Epithelial cell of prostate (primary cell): ENCODE data around the gene NEURL1B.
"Not testable (repeated sequence)": the region's sequence is repeated elsewhere in the genome, so short reads cannot be mapped to it uniquely, and the experiment has no call there.

Experiments
- DNase-seq: peaks from one replicate; pipeline ENCODE4 v3.0.0-alpha.2; 2011; ENCODE audit warnings: low read depth, low spot score
- H3K27ac ChIP-seq: fragments of 450-650 bp; 2 replicates; pipeline ENCODE4 v1.5.1; 2017; ENCODE audit warnings: mild to moderate bottlenecking

NEURL1B gene

GRCh38 chr5:172640822-172641358, at the start of gene NEURL1B:
Gene NEURL1B, plus strand, starts transcription at chr5:172641263. Its CDS starts 144 bp downstream, at chr5:172641407.
- DNase-seq, result no peak
- H3K27ac ChIP-seq, result no peak within 1 kb of the TSS

- no peak overlapping the region for H3K27ac ChIP-seq
- no peak for DNase-seq
Observed at GRCh38 chr5:172591636-172592035, 49.4 kb upstream of the NEURL1B start.

- H3K27ac ChIP-seq, result no peak overlapping the region
- no peak for DNase-seq
Observed at GRCh38 chr5:172592881-172593280, 48.2 kb upstream of the NEURL1B start.

- no peak overlapping the region for H3K27ac ChIP-seq
- no peak for DNase-seq
Observed at GRCh38 chr5:172593306-172593705, 47.8 kb upstream of the NEURL1B start.

GRCh38 chr5:172593721-172594235, 47.3 kb upstream of the NEURL1B start:
- DNase-seq, result no peak
- H3K27ac ChIP-seq, result no peak overlapping the region

- no peak for DNase-seq
Observed at GRCh38 chr5:172594431-172594830, 46.6 kb upstream of the NEURL1B start.

GRCh38 chr5:172594867-172595466, 46.1 kb upstream of the NEURL1B start:
- DNase-seq, result no peak
- H3K27ac ChIP-seq, result no peak overlapping the region

More at GRCh38 chr5:172594431-172594830, 46.6 kb upstream of the NEURL1B start:
- H3K27ac ChIP-seq, result no peak overlapping the region

GRCh38 chr5:172595596-172596455, 45.2 kb upstream of the NEURL1B start:
- no peak for DNase-seq
- no peak overlapping the region for H3K27ac ChIP-seq

- no peak for DNase-seq
- no peak overlapping the region for H3K27ac ChIP-seq
Observed at GRCh38 chr5:172596638-172597231, 44.3 kb upstream of the NEURL1B start.

- no peak for DNase-seq
- no peak overlapping the region for H3K27ac ChIP-seq
Observed at GRCh38 chr5:172597755-172598155, 43.3 kb upstream of the NEURL1B start.

GRCh38 chr5:172598251-172599203, 42.5 kb upstream of the NEURL1B start:
- no peak overlapping the region for H3K27ac ChIP-seq
- no peak for DNase-seq

- H3K27ac ChIP-seq, result no peak overlapping the region
- no peak for DNase-seq
Observed at GRCh38 chr5:172599204-172599567, 41.9 kb upstream of the NEURL1B start.

- H3K27ac ChIP-seq, result no peak overlapping the region
- DNase-seq, result no peak
Observed at GRCh38 chr5:172600571-172600970, 40.5 kb upstream of the NEURL1B start.

- not testable (repeated sequence) for H3K27ac ChIP-seq
Observed at GRCh38 chr5:172601576-172601975, 39.5 kb upstream of the NEURL1B start.

GRCh38 chr5:172602783-172603231, 38.3 kb upstream of the NEURL1B start:
- no peak overlapping the region for H3K27ac ChIP-seq
- DNase-seq, result no peak

More at GRCh38 chr5:172601576-172601975, 39.5 kb upstream of the NEURL1B start:
- DNase-seq, result not testable (repeated sequence)

- no peak overlapping the region for H3K27ac ChIP-seq
- DNase-seq, result no peak
Observed at GRCh38 chr5:172603251-172603806, 37.7 kb upstream of the NEURL1B start.

GRCh38 chr5:172605466-172605865, 35.6 kb upstream of the NEURL1B start:
- H3K27ac ChIP-seq, result no peak overlapping the region
- no peak for DNase-seq

GRCh38 chr5:172606156-172606785, 34.8 kb upstream of the NEURL1B start:
- DNase-seq, result no peak
- no peak overlapping the region for H3K27ac ChIP-seq
